Choroid plexus epithelial cell (primary cell): ENCODE measurements around the gene PRPF38B.
A peak's percentile ranks its signal among the peaks of the same experiment; 100 is the strongest.

Source experiments
- DNase-seq: peaks from one replicate; pipeline ENCODE4 v3.0.0-alpha.2; 2010; ENCODE audit warnings: low read depth
- H3K4me3 ChIP-seq: 2 replicates; pipeline ENCODE4 v1.5.1; 2011; ENCODE audit warnings: low read depth, mild to moderate bottlenecking, control low read depth, low read length, moderate library complexity
- CTCF ChIP-seq: conservative IDR thresholded peaks from 2 replicates; pipeline ENCODE4 v1.5.1; 2011; ENCODE audit warnings: low read depth, mild to moderate bottlenecking, control low read depth, inconsistent platforms, low read length, moderate library complexity

PRPF38B gene

GRCh38 chr1:108745980-108746381 is 53.9 kb downstream of the PRPF38B start:
- no peak for DNase-seq
- no peak for TF ChIP-seq CTCF
- H3K4me3 ChIP-seq = peak overlapping the region; percentile 39

- TF ChIP-seq CTCF = peak; percentile 97
- DNase-seq = peak; percentile 99
- peak within 1 kb of the TSS; percentile 94 for H3K4me3 ChIP-seq
Observed at GRCh38 chr1:108746382-108747170, 54.5 kb downstream of the PRPF38B start, which contains the start of gene STXBP3. Gene STXBP3, plus strand, starts transcription at chr1:108746674. Its CDS starts 64 bp downstream, at chr1:108746738.

- TF ChIP-seq CTCF = no peak
- peak overlapping the region; percentile 94 for H3K4me3 ChIP-seq
Observed at GRCh38 chr1:108747171-108747850, 55.2 kb downstream of the PRPF38B start.

GRCh38 chr1:108747898-108748297 is 55.8 kb downstream of the PRPF38B start:
- no peak overlapping the region for H3K4me3 ChIP-seq
- DNase-seq = no peak
- no peak for TF ChIP-seq CTCF

More at GRCh38 chr1:108747171-108747850, 55.2 kb downstream of the PRPF38B start:
- DNase-seq = peak; percentile 93

- no peak for DNase-seq
- H3K4me3 ChIP-seq = no peak overlapping the region
- TF ChIP-seq CTCF = no peak
Observed at GRCh38 chr1:108749081-108749480, 57.0 kb downstream of the PRPF38B start.

- no peak for DNase-seq
- TF ChIP-seq CTCF = no peak
- no peak overlapping the region for H3K4me3 ChIP-seq
Observed at GRCh38 chr1:108750476-108751181, 58.5 kb downstream of the PRPF38B start.
